NCI-H2081 (cell line): ENCODE data around the gene PPP1R3E.

Experiments
- DNase-seq, 2 experiments: peaks; one replicate each; lab custom pipeline; 2025; lab: John Stamatoyannopoulos, UW

Gene PPP1R3E

DNA sequence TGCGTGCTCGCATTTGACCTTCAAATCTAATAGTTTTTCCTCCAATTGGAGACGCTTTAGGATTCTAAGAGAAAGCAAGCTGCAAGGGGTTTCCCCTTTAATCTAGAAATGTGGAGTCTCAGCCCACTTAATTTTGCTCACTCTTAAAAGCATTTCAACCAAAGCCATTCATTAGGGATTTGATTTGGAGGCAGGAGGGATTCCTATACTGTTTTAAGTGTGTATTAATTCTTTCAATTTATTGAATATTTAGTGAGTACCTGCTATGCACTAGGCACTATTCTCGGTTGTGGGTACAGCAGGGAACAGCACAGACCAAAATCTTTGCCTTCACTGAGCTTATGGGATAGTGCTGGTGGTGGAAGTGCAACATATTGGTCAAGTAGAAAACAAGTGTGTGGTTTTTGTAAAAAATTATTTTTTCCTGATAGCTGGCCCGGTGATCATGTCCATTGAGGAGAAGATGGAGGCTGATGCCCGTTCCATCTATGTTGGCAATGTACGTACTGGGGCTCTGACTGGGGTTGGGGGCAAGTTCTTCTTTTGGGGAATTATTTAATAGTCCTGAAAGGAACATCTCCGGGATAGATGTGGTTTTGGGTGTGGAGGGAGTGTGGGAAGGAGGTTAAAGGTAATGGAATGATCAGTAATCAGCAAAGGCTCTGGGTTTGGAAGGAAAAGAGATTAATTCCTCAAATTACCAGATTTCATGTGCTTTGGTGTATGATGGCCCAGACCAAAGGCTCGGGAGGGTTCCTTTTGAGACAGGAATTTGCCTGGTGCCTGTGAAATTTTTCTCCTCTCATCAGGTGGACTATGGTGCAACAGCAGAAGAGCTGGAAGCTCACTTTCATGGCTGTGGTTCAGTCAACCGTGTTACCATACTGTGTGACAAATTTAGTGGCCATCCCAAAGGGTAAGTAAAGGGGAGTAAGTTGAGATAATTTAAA lies 20.2 kb upstream of the PPP1R3E start:
- DNase-seq: no peak

DNA sequence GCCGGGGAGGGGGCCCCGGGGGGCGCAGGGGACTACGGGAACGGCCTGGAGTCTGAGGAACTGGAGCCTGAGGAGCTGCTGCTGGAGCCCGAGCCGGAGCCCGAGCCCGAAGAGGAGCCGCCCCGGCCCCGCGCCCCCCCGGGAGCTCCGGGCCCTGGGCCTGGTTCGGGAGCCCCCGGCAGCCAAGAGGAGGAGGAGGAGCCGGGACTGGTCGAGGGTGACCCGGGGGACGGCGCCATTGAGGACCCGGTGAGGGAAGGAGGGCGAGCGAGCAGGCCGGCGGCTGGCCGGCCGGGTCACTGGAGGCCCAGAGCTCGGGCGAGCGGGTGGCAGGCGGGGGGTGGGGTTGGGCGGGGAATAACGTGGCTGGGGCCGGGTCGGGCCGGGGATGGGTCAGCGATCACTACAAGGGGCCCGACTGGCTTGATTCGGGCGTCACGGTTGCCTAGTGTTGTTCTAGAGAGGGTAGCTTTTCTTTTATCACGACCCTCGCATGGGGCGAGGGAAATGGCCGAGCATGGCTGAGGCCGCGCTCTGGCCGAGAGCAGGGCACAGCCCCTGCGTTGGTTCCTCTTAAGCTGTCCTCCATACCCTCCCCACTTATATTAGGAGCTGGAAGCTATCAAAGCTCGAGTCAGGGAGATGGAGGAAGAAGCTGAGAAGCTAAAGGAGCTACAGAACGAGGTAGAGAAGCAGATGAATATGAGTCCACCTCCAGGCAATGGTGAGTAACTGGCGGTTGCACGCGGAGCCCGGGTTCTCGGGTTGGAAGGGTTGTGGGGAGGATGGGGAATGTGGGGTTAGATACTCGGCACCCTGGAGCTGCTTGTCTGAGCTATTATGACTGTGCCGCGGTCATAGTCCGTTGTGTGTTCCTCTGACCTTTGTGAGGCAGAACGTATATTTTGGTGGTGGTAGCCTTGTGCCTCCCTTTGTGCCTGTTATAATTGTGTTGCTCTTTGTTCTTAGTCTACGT lies 19.2 kb upstream of the PPP1R3E start:
- peak; percentile 13 to 36 for DNase-seq

DNA sequence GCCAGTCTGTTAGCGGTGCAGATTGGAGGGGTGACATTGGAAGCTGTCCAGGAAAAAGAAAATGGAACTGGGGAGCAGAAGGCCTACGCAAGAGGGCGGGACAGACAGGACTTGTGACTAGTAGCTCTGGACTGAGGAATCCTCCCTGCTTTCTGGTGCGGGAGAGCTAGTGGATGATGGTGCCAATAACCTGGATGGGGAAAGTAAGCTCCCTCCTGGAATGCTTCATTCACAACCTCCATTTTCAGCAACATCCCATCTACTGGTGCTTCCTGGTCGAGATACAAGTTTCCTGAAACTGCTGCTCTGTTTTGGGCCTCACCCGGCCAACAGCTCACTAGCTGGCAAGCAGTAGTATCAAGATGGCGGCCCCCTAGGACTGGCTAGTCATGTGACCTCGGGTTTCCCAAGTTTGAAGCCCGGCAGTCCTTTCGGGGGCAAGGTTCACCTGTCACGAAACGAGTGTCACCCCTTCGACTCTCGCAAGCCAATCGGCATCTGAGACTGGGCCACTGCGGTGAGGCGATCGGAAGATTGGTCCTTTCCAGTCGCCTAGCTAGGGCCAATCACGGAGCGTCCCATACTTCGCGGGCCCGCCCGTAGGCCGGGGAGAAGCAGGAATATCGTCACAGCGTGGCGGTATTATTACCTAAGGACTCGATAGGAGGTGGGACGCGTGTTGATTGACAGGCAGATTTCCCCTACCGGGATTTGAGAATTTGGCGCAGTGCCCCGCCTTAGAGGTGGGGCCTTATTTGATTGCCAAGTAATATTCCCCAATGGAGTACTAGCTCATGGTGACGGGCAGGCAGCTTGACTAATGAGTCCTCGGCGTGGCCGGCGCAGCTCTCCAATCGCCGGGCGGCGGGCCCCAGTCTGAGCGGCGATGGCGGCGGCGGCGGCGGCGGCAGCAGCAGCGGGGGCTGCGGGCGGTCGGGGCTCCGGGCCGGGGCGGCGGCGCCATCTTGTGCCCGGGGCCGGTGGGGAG lies 18.2 kb upstream of the PPP1R3E start, which contains the start of gene PABPN1:
TSS of gene PABPN1 (plus strand) at position 874 of the 988 bp plus-strand sequence. CDS start at position 887, 13 bp downstream.
- peak; percentile 100 for DNase-seq

DNA sequence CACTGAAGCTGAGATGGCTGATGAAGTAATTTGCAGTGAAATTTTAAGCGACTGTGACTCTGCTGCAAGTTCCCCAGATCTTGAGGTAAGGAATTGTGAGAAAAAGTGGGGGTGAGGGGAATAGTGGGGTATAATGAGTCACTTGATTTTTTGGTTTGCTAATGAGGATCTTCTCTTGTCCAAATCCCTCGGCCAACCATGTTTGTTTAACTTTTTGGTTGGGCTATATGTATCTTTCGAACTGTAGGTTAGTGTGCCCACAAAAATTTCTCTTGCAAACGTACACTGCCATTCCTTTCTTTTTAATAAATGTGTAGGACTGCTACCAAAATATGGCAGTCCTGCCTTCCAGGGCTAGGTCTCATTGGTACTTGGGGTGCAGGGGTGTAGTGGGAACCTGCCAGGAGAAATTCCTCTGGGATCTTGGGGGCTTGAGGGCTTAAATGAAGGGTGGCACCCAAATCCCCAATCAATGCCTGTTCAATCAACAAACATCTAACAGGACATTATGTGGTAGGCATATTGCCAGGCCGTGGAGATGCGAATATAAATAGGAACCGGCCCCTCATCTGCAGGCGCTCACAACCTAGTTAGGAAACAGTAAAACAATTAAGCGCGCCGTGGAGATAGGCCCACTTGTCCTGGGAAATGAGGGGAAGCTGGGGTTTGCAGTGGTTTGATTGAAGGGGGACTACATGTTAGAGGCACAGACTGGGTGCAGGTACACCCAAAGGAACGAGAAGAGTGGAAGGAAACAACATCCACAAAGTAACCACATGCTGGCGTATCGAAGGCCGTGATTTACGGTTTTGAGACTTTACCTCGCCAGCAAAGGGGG lies 17.3 kb upstream of the PPP1R3E start:
- DNase-seq: no peak

GRCh38 chr14:23316300-23316699 lies 13.6 kb upstream of the PPP1R3E start:
- DNase-seq: no peak

DNA sequence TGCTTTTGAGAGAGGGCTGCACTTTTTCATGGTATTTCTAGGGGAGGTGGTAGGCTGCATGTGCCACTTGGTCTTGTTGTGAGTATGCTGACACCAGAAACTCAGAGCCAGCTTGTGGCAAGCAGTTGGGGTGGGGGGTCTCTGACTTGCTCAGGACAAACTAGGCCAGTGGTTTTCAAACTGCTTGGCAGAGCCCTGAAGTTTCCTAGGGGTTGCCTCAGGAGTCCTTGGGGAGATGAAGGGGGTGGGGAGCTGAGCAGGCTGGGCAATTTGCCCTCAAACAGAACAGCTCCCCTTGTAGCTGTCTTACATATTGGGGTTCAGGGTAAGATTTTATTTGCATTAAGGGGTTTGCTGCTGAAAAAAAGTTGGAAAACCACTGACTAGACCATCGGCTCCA lies 7.9 kb upstream of the PPP1R3E start:
- DNase-seq: no peak

DNA sequence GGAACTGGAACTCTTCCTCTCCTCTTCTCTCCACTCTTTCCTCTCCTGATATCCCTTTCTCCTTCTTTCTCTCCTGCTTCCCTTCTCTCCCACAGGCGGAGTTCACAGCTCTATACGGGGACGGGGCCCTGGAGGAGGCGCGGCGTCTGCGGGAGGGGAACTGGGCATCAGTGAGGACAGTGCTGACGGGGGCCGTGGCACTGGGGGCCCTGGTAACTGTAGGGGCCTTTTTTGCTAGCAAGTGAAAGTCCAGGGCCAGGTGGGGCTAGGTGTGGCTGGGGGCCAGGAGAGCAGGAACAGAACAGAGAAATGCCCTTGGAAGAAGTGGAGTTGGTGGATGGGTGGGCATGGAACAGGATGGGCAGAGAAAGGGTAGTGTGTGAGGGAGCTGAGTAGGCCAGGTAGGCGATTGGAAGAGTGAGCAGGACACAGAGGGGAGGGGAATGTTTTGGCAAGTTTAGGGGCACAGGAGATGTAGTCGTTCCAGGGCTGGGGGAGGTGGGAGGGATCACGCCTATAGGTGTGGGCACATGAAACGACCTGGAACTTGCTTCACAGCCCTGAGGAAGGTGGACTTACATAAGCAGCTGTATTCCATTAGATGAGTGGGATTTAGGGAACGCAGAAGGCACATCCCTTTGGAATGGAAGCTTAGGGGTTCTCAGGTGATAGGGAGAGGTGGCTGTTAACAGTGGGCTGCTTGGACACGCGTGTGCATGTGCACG lies 6.2 kb upstream of the PPP1R3E start:
- no peak for DNase-seq

- DNase-seq: no peak
Measured at GRCh38 chr14:23307687-23308644, 5.3 kb upstream of the PPP1R3E start.

GRCh38 chr14:23307146-23307530 lies 4.5 kb upstream of the PPP1R3E start:
- DNase-seq: no peak

DNA sequence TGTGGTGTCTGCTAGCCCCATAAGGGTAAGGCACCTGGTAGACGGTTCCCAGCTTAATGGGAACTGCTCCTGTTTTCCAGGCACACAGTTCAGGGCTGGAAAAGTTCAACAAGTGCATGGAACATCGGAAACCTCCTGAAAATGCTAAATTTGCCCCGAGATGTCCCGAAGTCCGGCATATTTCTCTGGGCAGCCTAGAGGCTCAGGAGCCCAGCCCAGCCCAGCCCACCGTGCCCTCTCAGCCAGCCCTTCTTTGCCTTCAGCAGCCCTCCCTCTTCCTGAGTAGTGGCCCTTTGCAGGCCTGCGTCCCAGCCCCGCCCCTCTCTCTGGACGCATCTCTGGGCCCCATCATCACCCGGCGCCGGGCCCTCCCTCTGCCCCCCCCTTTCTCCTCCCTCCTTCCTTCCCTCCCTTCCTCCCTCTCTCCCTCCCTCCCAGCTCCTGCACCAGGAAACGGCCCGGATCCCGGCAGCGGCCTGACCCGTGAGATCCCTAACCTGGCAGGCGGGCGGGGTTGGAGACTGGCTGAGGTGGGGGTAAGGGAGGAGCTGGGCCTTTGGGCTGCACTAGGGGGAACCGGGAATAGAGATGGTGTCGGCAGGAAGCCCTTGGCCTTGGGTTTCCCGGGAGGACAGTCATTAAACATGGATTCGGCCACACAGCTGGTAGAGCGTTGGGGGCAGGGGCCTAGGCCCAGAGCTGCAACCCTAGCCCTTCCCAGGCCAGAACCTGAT lies 3.9 kb upstream of the PPP1R3E start, which contains the start of gene BCL2L2:
TSS of gene BCL2L2 (plus strand) at position 422 of the 734 bp plus-strand sequence. CDS start 935 bp downstream, outside the sequence.
- peak; percentile 88 for DNase-seq

GRCh38 chr14:23301969-23302289 lies 730 bp downstream of the PPP1R3E start:
- no peak for DNase-seq

DNA sequence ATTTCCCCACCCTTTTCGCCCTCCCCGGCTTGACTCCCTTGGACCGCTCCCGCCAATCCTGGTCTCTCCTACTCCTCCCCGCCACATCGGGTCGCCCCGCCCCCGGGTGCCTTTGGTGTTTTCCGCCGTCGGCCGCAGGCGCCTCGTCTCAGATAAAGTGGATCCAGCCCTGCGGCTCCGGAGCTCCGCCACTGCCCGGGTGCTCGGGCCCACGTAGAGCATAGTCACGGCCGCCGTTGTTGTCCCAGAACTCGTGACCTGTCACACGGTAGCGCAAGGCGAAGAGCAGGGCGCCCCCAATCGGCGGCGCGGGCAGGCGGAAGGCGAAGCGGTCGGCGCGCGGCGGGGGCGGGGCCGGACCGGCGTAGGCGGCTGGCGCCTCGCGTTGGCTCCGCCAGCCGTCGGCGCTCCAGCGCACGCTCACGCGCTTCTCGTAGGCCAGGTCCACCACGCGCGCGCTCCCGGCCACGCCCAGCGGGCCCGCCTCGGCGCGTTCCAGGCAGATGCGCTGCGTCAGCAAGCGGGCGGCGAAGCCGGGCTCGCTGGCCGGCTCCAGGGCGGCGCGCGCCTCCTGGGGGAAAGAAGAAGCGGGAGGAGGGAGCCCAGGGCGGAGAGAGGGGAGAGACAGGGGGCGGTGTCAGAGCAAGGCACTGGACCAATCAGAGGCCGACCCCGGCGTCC lies 1.2 kb downstream of the PPP1R3E start:
- DNase-seq: peak; percentile 97 to 98

DNA sequence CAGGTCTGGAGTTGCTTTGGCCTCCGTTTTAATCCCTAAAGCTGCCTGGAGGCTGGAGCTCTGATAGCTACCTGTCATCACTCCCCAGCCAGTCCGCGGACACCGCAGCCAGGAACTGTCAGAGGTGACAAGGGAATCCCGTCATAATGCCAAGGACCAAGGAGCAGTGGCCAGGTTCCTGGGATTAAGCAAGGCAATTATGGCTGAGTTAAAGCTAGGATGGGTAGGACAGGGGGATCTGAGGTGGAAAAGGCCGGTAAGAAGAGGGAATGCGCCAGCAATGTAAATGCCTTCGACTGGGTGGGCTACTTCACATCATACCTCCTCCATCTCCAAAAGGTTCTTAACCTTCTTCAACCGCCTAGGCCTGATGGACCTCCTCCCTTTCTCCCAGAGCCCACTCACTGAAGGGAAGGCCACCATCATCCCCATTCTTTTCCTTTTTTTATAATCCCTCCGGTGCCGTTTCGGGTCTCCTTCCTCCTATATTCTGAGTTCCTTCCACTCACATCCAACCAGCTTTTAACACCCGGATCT lies 1.9 kb downstream of the PPP1R3E start:
- peak; percentile 2 to 30 for DNase-seq

DNA sequence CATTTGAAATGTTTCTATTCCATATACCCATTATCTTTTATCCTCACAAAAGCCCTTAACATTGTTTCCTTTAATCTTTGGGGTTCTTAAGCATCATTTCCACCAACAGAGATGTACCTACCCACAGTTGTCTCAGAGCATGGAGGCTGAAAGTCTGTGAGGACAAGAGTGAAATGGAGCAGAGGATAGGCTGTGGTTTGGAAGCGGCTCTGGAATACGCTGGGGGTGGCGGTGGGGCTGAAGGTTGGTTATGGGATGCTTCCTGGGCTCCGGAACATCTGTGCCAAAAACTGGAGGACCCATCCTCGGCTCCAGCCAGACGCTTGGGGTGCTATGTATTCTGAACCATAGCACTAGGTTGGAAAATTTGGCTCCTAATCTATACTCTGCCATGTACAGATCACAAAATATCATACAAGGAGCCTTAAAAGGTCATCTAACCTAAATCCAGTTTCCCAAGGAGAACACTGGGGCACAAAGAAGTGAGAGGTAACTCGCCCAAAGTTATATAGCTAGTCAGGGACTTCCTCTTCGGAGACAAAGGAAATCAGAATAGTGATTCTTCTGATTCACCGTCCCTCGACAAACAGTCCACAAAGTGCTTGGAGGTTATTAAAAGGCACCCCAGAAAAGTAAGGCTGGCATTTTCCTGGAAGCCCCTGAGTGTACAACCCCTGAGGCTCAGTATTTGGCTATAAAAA lies 2.5 kb downstream of the PPP1R3E start:
- DNase-seq: no peak

DNA sequence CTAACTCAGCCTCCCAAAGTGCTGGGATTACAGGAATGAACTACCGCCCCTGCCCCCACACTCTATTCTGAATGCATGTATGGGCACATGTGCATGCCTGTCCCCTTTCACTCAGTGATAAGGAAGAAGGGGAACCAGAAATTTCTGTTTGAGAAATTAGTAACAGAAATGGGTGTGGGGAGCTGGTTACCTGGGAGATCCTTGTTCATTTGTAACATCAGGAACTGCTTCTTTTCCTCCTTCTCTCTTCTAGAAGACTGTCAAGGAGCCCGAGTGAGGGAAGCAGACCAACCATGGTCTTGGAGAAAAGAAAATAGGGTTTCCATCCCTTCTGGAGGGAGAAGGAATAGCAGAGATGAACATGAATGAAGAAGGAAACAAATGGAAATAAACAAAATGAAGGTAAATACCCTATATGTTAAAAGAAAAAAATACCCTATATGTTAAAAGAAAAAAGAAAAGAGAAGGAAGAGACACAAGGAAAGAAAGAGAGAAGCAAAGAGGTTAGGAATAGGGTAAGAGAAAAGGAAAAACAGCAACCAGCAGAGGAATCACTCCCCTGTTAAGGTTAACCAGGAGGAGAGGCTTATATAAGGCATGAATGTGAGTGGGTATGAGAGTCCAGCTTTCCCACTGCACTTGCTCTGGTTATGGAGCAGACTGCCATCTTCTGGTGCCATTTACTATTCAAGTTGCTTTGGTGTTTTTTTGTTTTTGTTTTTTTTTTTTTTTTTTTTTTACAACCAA lies 3.3 kb downstream of the PPP1R3E start:
- DNase-seq: peak; percentile 20 to 58
